ENCODE results near the gene CALN1.

The CALN1 gene

GRCh38 chr7:72058579-72058978 is 353.6 kb downstream of the CALN1 start:
- no peak for TF ChIP-seq CTCF (IDR thresholded peaks at IDR 0.05; ENCODE audit: insufficient read depth, low read depth, low read length, missing control alignments)
- DNase-seq (ENCODE audit: low read depth) = no peak
- H3K4me3 ChIP-seq (ENCODE audit: low read depth, low read length) = no peak overlapping the region

GRCh38 chr7:72057796-72058195 is 354.3 kb downstream of the CALN1 start:
- no peak for TF ChIP-seq CTCF (IDR thresholded peaks at IDR 0.05; ENCODE audit: insufficient read depth, low read depth, low read length, missing control alignments)
- no peak for DNase-seq (ENCODE audit: low read depth)
- no peak overlapping the region for H3K4me3 ChIP-seq (ENCODE audit: low read depth, low read length)

GRCh38 chr7:72057231-72057630 is 354.9 kb downstream of the CALN1 start:
- TF ChIP-seq CTCF (IDR thresholded peaks at IDR 0.05; ENCODE audit: insufficient read depth, low read depth, low read length, missing control alignments) = no peak
- no peak overlapping the region for H3K4me3 ChIP-seq (ENCODE audit: low read depth, low read length)
- no peak for DNase-seq (ENCODE audit: low read depth)

- no peak for TF ChIP-seq CTCF (IDR thresholded peaks at IDR 0.05; ENCODE audit: insufficient read depth, low read depth, low read length, missing control alignments)
- no peak for DNase-seq (ENCODE audit: low read depth)
- H3K4me3 ChIP-seq (ENCODE audit: low read depth, low read length) = no peak overlapping the region
Observed at GRCh38 chr7:72055426-72055825, 356.7 kb downstream of the CALN1 start.

GRCh38 chr7:72053292-72053691 is 358.8 kb downstream of the CALN1 start:
- no peak overlapping the region for H3K4me3 ChIP-seq (ENCODE audit: low read depth, low read length)
- no peak for TF ChIP-seq CTCF (IDR thresholded peaks at IDR 0.05; ENCODE audit: insufficient read depth, low read depth, low read length, missing control alignments)

GRCh38 chr7:72048420-72048819 is 363.7 kb downstream of the CALN1 start:
- no peak for DNase-seq (ENCODE audit: low read depth)
- H3K4me3 ChIP-seq (ENCODE audit: low read depth, low read length) = no peak overlapping the region
- no peak for TF ChIP-seq CTCF (IDR thresholded peaks at IDR 0.05; ENCODE audit: insufficient read depth, low read depth, low read length, missing control alignments)

More at GRCh38 chr7:72053292-72053691, 358.8 kb downstream of the CALN1 start:
- DNase-seq (ENCODE audit: low read depth) = no peak

GRCh38 chr7:72042855-72043254 is 369.3 kb downstream of the CALN1 start:
- TF ChIP-seq CTCF (IDR thresholded peaks at IDR 0.05; ENCODE audit: insufficient read depth, low read depth, low read length, missing control alignments) = no peak
- no peak overlapping the region for H3K4me3 ChIP-seq (ENCODE audit: low read depth, low read length)
- no peak for DNase-seq (ENCODE audit: low read depth)
